ENCODE measurements around the gene RABEPK. TPM values are rescaled to one million over a fixed set of nuclear protein-coding genes. Genes with fewer than 3 reads are reported as not detected.
A peak's percentile ranks its signal among the peaks of the same experiment; 100 is the strongest.
"Not testable (repeated sequence)": the region's sequence is repeated elsewhere in the genome, so short reads cannot be mapped to it uniquely, and the experiment has no call there.

RABEPK gene
- total RNA-seq, 2 experiments from 2014 or later: 9.9 to 12.3 TPM

DNA sequence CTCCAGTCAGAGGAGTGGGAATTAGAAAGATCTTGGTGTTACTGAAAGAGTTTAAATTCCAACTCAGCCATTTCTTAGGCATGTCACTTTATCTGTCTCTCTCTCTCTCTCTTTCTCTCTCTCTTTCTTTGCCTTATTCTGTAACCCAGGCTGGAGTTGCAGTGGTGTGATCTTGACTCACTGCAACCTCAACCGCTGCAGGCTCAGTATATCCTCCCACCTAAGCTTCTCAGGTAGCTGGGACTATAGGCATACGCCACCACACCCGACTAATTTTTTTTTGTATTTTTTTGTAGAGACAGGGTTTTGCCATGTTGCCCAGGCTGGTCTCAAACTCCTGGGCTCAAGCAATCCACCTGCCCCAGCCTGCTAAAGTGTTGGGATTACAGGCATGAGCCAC is 18.3 kb downstream of the RABEPK start:
- no peak overlapping the region for H3K27ac Mint-ChIP-seq
- H3K4me3 Mint-ChIP-seq: no peak overlapping the region
- no peaks in the 10 kb centered on the region for H3K27me3 Mint-ChIP-seq
- no peak for ATAC-seq (ENCODE audit: low read depth)
- DNase-seq: no peak
- H3K4me1 Mint-ChIP-seq: no peaks in the 10 kb centered on the region
- POLR2A ChIA-PET: interaction anchor here (0.6 kb wide), 1 partner anchor 64 kb away, joined by 4 read pairs; no protein-coding TSS in a partner anchor
- H3K9me3 Mint-ChIP-seq: no peaks in the 10 kb centered on the region
- H3K36me3 Mint-ChIP-seq: peaks cover 6% of the 10 kb centered on the region

DNA sequence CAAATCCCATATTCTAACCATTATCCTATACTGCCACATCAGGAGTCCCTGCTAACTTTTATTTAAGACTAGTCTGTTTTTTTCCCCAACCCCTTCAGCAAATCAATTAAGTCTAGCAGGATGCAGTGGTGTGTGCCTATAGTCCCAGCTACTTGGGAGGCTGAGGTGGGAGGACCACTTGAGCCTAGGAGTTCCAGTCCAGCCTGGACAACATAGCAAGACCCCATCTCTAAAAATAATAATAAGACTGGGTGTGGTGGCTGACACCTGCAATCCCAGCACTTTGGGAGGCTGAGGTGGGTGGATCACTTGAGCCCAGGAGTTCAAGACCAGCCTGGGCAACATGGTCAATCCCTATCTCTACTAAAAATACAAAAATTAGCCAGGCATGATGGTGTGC is 24.5 kb downstream of the RABEPK start:
- POLR2A ChIA-PET, H3K27ac Mint-ChIP-seq, H3K9me3 Mint-ChIP-seq: not testable (repeated sequence)

DNA sequence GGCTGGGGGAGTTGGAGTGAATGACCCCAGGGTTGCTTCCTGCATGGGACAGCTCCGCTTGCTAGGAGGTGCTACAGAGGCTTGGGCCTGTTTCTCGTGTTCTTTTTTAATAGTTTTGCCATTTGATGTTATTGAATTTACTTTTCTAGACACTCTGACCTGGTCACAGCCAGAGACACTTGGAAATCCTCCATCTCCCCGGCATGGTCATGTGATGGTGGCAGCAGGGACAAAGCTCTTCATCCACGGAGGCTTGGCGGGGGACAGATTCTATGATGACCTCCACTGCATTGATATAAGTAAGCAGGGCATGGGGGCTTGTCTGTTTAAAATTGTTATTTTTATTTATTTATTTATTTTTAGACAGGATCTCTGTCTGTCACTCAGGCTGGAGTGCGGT is 27.4 kb downstream of the RABEPK start:
- H3K36me3 Mint-ChIP-seq: peaks cover 5% of the 10 kb centered on the region
- no peaks in the 10 kb centered on the region for H3K9me3 Mint-ChIP-seq
- H3K27ac Mint-ChIP-seq: no peak overlapping the region
- no peaks in the 10 kb centered on the region for H3K4me1 Mint-ChIP-seq
- no peak overlapping the region for H3K4me3 Mint-ChIP-seq
- POLR2A ChIA-PET: no interaction called here
- DNase-seq (no peak), ATAC-seq (ENCODE audit: low read depth) (no peak)
- H3K27me3 Mint-ChIP-seq: no peaks in the 10 kb centered on the region

More for the DNA sequence above, 24.5 kb downstream of the RABEPK start:
- H3K27me3 Mint-ChIP-seq; H3K4me1 Mint-ChIP-seq; H3K4me3 Mint-ChIP-seq; DNase-seq; ATAC-seq (ENCODE audit: low read depth); H3K36me3 Mint-ChIP-seq: not testable (repeated sequence)

DNA sequence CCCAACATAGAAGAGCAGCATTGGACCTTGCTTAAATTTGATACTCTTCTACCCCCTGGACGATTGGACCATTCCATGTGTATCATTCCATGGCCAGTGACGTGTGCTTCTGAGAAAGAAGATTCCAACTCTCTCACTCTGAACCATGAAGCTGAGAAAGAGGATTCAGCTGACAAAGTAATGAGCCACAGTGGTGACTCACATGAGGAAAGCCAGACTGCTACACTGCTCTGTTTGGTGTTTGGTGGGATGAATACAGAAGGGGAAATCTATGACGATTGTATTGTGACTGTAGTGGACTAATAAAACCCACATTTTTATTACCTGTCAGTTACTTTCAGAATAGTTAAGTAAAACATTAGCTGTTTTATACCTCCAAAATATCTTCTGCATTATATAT is 33.3 kb downstream of the RABEPK start:
- Mint-ChIP-seq H3K36me3 (peaks cover 35% of the 10 kb centered on the region), H3K9me3 (no peaks in the 10 kb centered on the region), H3K27me3 (no peaks in the 10 kb centered on the region), H3K27ac (no peak overlapping the region), H3K4me1 (peaks cover 26% of the 10 kb centered on the region), H3K4me3 (no peak overlapping the region)
- POLR2A ChIA-PET: no interaction called here
- ATAC-seq (ENCODE audit: low read depth) (no peak), DNase-seq (no peak)

DNA sequence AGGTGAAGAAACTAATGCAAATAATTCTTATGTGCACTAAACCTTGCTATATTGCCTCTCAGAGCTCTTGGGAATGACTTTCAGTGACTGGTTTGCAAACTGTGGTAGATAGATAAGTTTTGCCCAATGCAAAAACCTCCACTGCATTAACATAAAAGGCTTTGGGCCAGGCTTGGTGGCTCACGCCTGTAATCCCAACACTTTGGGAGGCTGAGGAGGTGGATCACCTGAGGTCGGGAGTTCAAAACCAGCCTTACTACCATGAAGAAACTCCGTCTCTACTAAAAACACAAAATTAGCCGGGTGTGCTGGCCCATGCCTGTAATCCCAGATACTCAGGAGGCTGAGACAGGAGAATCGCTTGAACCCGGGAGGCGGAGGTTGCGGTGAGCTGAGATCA is 33.8 kb downstream of the RABEPK start:
- POLR2A ChIA-PET, H3K27ac Mint-ChIP-seq: not testable (repeated sequence)

DNA sequence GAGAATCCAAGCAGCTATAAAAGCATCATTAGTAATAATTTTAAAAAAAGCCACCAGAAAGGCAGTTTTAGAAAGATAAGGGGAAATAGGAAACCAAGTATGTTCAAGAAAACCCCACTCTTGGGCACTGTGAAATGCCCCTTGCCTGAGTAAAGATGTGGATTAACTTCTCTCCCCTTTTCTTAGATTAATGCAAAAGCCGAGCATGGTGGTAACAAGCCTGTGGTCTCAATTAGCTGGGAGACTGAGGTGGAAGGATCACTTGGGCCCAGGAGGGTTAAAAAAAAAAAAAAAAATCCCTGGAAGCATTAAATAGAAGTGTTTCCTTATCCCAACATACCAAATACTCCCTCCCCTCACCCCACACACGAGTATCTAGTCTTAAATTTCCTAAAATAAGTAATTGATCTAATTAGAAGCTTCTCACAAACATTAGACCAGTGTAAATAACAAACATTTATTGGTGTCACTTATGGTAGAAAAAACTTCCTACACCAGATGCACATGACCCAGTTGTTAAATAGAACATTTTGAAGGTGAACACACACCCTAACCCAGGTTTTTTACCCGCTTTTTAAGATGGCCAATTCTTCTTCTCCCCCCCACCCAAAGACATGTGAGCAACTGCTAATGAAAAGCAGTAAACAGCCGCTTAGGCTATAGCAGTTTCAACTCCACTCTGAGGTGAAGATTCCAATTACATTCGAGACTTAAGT is 35.6 kb downstream of the RABEPK start:
- peak overlapping the region; percentile 42 for H3K27ac Mint-ChIP-seq
- peaks cover 34% of the 10 kb centered on the region for H3K4me1 Mint-ChIP-seq
- POLR2A ChIA-PET: no interaction called here
- peak overlapping the region; percentile 55 for H3K4me3 Mint-ChIP-seq
- DNase-seq: no peak
- no peaks in the 10 kb centered on the region for H3K9me3 Mint-ChIP-seq
- H3K36me3 Mint-ChIP-seq: peaks cover 42% of the 10 kb centered on the region
- H3K27me3 Mint-ChIP-seq: no peaks in the 10 kb centered on the region
- no peak for ATAC-seq (ENCODE audit: low read depth)

More for the DNA sequence above, 33.8 kb downstream of the RABEPK start:
- not testable (repeated sequence) for H3K4me3 Mint-ChIP-seq; H3K27me3 Mint-ChIP-seq; ATAC-seq (ENCODE audit: low read depth); DNase-seq; H3K9me3 Mint-ChIP-seq
- H3K4me1 Mint-ChIP-seq: peaks cover 31% of the 10 kb centered on the region
- H3K36me3 Mint-ChIP-seq: peaks cover 39% of the 10 kb centered on the region

DNA sequence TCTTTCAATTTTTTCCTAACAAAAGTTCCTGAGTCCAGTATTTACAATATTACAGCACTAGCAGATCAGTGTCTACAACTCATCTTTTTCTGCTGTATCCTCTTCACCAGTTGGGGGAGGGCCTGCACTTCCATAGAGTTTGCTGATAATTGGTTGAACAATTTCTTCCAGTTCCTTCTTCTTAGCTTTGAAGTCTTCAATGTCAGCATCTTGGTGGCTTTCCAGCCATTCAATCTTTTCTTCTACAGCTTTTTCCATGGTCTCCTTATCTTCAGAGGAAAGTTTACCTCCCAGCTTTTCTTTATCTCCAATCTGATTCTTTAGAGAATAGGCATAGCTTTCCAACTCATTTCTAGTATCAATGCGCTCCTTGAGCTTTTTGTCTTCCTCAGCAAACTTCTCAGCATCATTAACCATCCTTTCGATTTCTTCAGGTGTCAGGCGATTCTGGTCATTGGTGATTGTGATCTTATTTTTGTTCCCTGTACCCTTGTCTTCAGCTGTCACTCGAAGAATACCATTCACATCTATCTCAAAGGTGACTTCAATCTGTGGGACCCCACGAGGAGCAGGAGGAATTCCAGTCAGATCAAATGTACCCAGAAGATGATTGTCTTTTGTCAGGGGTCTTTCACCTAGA is 36.3 kb downstream of the RABEPK start:
- DNase-seq; H3K27me3 Mint-ChIP-seq; H3K9me3 Mint-ChIP-seq; ATAC-seq (ENCODE audit: low read depth): not testable (repeated sequence)
- Mint-ChIP-seq H3K36me3 (peaks cover 45% of the 10 kb centered on the region), H3K27ac (peak overlapping the region; percentile 42), H3K4me3 (peak overlapping the region; percentile 55), H3K4me1 (peaks cover 34% of the 10 kb centered on the region)
- POLR2A ChIA-PET: interaction anchor here (1.1 kb wide), 1 partner anchor 41 kb away, joined by 3 read pairs; no protein-coding TSS in a partner anchor

DNA sequence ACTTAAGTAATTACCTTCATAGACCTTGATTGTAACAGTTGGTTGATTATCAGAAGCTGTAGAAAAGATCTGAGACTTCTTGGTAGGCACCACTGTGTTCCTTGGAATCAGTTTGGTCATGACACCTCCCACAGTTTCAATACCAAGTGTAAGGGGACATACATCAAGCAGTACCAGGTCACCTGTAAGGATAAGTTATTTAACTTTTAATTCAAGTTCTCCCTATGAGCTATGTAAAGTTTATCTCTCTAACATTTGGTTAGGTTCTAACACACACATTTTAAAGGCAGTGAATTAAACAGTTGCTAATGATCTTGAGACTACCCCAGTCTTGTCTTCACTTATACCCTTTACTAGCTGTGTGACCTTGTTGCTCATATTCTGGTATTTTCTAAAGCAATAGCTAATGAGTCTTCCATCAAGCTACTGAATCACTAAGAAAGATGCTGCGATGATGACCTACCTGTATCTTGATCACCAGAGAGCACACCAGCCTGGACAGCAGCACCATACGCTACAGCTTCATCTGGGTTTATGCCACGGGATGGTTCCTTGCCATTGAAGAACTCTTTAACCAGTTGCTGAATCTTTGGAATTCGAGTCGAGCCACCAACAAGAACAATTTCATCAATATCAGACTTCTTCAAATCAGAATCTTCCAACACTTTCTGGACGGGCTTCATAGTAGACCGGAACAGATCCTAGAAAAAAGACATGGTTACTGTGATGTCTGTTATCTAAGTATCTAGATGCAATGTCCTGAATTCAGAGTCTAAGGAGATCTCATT is 38.0 kb downstream of the RABEPK start:
- POLR2A ChIA-PET: interaction anchor here (1.2 kb wide), 1 partner anchor 23 kb away, joined by 3 read pairs; the partner anchor contains the start of gene GAPVD1
- Mint-ChIP-seq H3K9me3 (no peaks in the 10 kb centered on the region), H3K4me1 (peaks cover 38% of the 10 kb centered on the region), H3K27ac (peak overlapping the region; percentile 76), H3K27me3 (no peaks in the 10 kb centered on the region), H3K4me3 (peak overlapping the region; percentile 99), H3K36me3 (peaks cover 44% of the 10 kb centered on the region)
- no peak for ATAC-seq (ENCODE audit: low read depth)
- DNase-seq: no peak

DNA sequence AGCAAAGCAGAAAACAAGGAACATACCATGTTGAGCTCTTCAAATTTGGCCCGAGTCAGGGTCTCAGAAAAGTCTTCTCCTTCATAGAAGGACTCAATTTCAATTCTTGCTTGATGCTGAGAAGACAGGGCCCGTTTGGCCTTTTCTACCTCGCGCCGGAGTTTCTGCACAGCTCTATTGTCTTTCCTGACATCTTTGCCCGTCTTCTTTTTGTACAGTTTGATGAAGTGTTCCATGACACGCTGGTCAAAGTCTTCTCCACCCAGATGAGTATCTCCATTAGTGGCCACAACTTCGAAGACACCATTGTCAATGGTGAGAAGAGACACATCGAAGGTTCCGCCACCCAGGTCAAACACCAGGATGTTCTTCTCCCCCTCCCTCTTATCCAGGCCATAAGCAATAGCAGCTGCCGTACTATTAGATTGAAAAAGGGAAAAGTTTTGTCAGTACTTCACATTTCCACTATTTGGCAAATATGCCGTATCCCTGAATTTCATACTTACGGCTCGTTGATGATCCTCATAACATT is 38.6 kb downstream of the RABEPK start:
- Mint-ChIP-seq H3K4me3 (peak overlapping the region; percentile 99), H3K4me1 (peaks cover 38% of the 10 kb centered on the region), H3K36me3 (peaks cover 40% of the 10 kb centered on the region), H3K27ac (peak overlapping the region; percentile 76), H3K27me3 (no peaks in the 10 kb centered on the region), H3K9me3 (no peaks in the 10 kb centered on the region)
- POLR2A ChIA-PET: interaction anchor here (0.6 to 1.2 kb wide), 2 partner anchors 22 to 35 kb away, joined by 3 read pairs; partner anchors contain the start of gene GAPVD1
- ATAC-seq (ENCODE audit: low read depth): no peak
- DNase-seq: no peak

DNA sequence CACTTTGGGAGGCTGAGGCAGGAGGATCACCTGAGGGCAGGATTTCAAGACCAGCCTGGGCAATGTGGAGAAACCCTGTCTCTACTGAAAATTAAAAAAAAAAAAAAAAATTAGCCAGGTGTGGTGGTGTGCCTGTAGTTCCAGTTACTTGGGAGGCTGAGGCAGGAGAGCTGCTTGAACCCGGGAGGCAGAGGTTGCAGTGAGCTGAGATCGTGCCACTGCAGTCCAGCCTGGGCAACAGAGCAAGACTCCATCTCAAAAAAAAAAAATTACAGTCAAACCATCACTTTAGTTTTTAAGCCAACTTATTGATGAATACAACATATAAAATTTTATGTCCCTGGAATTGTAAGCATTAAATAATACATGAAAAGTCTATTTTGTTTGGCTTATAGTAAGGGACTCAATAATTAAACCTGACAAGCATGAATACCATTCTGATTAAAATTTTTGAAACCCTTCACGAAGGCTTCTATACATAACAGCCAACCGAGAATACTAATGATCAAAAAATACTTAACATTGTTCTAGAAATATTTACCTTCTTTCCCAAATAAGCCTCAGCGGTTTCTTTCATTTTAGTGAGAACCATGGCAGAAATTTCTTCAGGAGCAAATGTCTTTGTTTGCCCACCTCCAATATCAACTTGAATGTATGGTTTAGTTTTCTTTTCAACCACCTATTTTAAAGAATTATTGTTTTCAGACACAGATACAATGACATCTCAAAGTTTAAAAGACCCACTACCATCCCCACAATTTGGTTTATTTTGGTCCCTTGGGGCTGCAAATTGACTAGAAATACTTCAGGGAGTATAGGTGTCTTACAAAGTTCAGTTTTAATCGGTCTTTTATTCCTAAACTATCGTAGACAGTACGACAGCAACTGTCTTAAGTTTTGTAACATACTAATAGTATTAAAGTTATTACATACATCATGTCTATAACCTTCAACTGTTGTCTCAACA is 39.6 kb downstream of the RABEPK start:
- ATAC-seq (ENCODE audit: low read depth) (no peak), DNase-seq (no peak)
- H3K27ac Mint-ChIP-seq: peak overlapping the region; percentile 99
- H3K4me3 Mint-ChIP-seq: peak overlapping the region; percentile 99
- H3K27me3 Mint-ChIP-seq: no peaks in the 10 kb centered on the region
- H3K9me3 Mint-ChIP-seq: no peaks in the 10 kb centered on the region
- POLR2A ChIA-PET: interaction anchor here (0.6 to 2.4 kb wide), 11 partner anchors 22 to 1370 kb away, joined by 3 to 73 read pairs (median 10); partner anchors contain the start of genes ARPC5L, GAPVD1, RABEPK and RPL35
- H3K4me1 Mint-ChIP-seq: peaks cover 38% of the 10 kb centered on the region
- peaks cover 40% of the 10 kb centered on the region for H3K36me3 Mint-ChIP-seq

DNA sequence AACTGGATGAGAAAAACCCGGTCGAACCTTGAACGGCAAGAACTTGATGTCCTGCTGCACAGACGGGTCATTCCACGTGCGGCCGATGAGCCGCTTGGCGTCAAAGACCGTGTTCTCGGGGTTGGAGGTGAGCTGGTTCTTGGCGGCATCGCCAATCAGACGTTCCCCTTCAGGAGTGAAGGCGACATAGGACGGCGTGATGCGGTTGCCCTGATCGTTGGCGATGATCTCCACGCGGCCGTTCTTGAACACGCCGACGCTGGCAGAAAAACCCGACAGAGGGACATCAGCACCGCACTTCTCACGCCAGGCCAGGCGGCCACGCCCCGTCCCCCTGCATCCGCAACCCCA is 40.3 kb downstream of the RABEPK start:
- POLR2A ChIA-PET: interaction anchor here (0.6 to 2.4 kb wide), 20 partner anchors 8 to 1371 kb away, joined by 3 to 73 read pairs (median 5); partner anchors contain the start of genes ARPC5L, GAPVD1, RABEPK and RPL35
- Mint-ChIP-seq H3K27ac (peak overlapping the region; percentile 99), H3K27me3 (no peaks in the 10 kb centered on the region), H3K9me3 (no peaks in the 10 kb centered on the region), H3K36me3 (peaks cover 36% of the 10 kb centered on the region), H3K4me1 (peaks cover 34% of the 10 kb centered on the region), H3K4me3 (peak overlapping the region; percentile 99)
- DNase-seq (no peak), ATAC-seq (ENCODE audit: low read depth) (peak; percentile 2)
